HS-5 (cell line): ENCODE data around the gene FMOD.

Source experiments
- DNase-seq: peaks from one replicate; pipeline ENCODE4 v3.0.0-alpha.2; 2012; ENCODE audit warnings: low read depth

FMOD gene

DNA sequence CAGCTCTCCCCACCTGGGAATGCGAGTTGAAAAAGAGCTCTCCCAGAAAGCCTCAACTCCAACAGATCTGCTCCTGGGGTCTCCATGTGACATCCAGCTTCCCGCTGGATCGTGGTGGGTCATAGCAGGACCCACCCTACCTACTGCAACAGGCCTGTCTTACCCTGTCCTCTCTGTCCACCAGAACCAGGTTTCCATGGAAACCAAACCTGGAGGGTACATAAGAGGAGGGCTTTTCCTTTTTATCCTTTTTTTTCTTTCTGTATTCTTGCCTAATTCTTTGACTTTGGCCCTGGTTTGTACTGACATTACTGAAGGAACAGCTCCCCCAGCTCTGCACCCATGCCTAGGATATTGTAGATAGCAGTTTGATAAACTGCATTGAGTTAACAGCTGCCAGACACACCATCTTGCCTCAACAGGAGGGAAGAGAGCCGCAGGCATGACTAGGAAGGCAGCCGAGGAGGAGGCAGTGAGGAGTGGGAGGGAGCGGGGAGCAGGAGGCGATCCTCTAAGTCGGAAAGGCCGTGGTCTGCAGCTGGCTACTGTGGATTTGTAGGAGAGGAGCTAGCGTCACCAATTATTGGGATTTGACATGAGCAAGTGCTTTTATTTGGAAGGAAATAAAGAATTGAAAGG lies 9.7 kb upstream of the FMOD start:
- DNase-seq: no peak

DNA sequence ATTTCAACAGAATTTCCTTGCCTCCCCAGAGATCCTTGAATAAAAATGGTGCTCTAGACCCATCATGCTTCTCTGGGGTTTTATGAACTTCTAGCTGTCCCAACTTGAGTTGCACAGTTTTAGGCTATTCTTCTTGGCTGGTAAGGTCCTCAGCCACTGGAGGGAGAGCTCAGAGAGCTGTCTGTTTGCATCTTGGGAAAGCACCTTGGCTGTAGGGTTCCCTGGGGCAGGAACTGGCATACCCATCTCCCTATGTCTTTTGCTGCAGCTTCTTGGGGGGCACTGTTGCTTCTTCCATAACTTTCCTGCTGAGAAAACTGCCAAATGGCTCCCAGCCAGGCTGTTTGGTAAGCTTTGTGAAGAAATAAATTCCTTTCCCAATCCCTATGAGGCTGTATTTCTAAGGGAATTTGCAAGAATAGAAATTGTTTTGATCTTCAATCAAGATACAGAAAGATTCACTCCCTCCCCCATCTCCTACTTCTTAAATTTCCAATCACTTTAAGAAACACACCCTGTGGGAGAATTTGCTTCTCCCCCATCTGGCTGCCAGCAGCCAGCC lies 8.2 kb upstream of the FMOD start:
- DNase-seq: no peak

DNA sequence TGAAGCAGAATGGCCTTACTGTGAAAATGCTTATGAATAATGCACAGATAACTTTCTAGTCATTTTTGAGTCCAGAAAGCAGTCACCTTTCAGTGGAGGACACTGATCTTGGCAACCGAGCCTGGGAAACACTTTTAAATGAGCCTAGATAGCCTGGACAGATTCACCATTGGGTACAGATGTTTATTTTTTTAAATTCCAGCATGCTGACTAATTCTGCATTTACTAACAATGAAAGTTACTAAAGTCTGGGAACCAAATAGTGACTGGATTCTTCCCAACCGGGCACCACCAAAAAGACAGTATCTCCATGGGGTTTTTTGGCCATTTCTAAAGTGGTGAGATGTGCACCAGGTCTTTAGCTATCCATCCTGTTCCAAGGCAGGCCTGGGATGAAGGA lies 3.3 kb upstream of the FMOD start:
- no peak for DNase-seq

DNA sequence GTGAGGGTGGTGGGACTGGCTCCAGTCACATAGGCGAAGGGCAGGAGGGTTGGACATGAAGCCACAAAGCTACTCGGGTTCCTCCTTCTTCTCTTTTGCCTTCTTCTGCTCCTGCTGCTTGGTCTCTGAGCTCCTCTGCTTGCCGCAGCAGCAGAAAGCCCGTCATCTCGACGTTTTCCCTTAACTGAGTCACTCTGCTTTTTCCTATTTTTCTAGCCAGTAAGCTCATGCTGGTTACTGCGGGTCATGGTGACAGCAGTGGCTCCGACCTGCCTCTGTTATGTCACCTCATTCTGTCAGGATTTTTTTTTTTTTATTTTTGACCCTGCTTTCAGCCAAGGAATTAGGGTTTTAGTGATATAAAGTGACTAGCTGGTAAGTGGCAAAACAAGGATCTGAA lies 2.6 kb upstream of the FMOD start:
- DNase-seq: no peak

GRCh38 chr1:203349773-203350524 lies 973 bp downstream of the FMOD start:
- DNase-seq: no peak

- DNase-seq: no peak
These were observed 1.8 kb downstream of the FMOD start for GRCh38 chr1:203349166-203349565.

DNA sequence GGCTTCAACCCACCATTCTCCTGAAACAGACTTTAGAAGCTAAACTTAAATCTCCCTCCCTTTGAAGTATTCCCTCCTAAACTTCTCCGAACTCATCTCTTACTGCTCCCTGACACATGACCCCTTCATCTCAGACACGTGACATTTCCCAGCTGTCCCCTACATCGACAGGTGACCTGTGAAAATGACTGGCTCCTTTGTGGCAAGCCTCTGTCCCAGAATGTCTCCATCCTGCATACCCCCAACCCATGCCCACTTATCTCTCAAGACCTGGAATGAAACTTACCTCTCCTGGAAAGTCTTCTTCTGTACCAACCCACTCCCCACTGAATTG lies 4.2 kb downstream of the FMOD start:
- DNase-seq: no peak

- no peak for DNase-seq
These were observed 4.7 kb downstream of the FMOD start for GRCh38 chr1:203346060-203346768.

- DNase-seq: no peak
These were observed 6.8 kb downstream of the FMOD start for GRCh38 chr1:203343956-203344754.

- no peak for DNase-seq
These were observed 8.6 kb downstream of the FMOD start for GRCh38 chr1:203342192-203342940.

DNA sequence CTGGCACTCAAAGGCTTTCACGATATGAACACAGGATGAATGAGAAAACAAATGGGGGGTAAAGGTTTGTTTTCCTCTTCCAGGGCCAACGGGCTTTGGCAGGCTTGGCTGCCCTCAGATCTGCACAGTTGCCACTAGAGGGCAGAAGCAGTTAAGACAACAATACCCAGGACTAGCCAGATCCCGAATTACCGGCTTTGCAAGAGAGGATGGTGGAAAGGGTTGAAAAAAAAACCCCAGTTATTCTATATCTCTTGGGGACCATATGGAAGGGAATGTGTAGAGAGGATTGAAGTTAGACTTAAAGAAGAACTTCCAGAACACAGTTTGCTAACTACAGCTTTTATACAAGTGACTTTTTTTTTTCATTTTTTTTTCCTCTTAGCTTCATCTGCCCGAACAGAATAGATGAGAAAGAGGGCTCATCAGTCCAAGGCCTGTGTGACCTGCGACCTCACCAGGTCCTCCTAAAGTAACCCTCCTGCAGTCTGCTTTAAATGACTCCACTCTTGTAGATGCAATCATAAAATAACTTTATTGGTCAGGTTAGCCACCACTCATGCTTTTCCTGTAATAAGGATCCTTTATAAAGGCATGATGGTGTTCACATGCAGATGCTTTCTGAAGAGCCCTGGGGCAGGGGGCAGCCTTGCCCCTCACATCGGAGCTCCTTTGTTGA lies 10.7 kb downstream of the FMOD start:
- DNase-seq: peak; percentile 42

DNA sequence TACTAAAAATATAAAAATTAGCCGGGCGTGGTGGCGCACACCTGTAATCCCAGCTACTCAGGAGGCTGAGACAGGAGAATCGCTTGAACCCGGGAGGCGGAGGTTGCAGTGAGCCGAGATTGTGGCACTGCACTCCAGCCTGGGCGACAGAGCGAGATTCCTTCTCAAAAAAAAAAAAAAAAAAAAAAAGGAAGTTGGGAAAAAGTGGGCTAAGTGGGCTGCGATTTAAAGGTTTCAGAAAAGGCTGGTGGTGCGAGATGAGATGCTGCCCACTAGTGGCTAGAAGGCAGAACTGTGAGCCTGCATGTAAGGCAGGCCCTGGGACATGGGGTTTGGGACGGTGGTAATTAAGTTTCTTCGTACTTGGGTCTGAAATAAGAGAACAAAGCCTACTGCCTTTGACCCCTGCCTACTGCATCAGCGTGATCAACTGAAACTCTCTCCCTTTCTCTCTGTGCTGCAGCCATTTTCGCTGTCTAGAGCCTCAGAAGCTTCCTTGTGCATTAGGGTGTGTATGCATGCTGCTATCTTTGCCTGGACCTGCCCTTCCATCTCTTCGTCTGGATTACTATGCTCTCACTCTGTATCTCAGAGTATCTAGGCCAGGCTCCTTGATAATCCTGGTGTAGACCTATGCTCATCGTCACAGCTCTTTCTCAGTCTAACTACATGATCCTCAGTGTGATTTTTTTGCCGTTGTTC lies 12.4 kb downstream of the FMOD start:
- no peak for DNase-seq

DNA sequence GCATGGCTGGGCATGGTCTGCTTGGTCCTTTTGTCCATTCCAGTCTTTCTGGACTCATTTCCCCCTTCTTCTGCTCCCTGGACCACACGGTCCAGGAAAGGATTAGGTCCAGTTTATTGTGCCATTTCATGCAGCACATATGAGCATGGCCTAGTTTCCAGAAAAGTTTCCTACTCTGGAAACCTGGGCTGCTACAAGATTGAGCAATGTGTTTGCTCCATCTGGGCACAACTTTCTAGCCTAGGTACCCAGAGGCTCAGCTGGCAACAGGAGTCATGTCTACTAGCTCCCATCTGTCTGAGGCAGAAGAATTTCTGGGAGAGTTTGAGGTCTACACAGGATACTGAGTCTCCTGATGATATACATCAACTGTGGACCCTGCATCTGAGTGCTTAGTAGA lies 14.8 kb downstream of the FMOD start:
- no peak for DNase-seq

GRCh38 chr1:203335503-203335902 lies 15.4 kb downstream of the FMOD start:
- DNase-seq: no peak

GRCh38 chr1:203331224-203331623 lies 19.7 kb downstream of the FMOD start:
- DNase-seq: no peak

- no peak for DNase-seq
These were observed 22.2 kb downstream of the FMOD start for GRCh38 chr1:203328714-203329122.

GRCh38 chr1:203327684-203328457 lies 23.1 kb downstream of the FMOD start:
- DNase-seq: peak; percentile 19

GRCh38 chr1:203326830-203327683 lies 23.9 kb downstream of the FMOD start:
- DNase-seq: peak; percentile 42
